Type B pancreatic cell (in vitro differentiated cells): ENCODE results near the gene ZC3H12D. TPM values are rescaled to one million over a fixed set of nuclear protein-coding genes. Genes with fewer than 3 reads are reported as not detected.

ENCODE experiments used
- DNase-seq: peaks from one replicate; pipeline ENCODE4 v3.0.0; 2021; ENCODE audit warnings: mixed read lengths; ENCODE audit not compliant: unreplicated experiment; ENCODE audit errors: extremely low spot score
- H3K27ac Mint-ChIP-seq: 2 replicates; pipeline ENCODE4 v1.8.0; 2021; ENCODE audit warnings: mild to moderate bottlenecking, mixed read lengths
- H3K27me3 Mint-ChIP-seq: 2 replicates; pipeline ENCODE4 v1.8.0; 2021; ENCODE audit warnings: mixed read lengths
- H3K36me3 Mint-ChIP-seq: 2 replicates; pipeline ENCODE4 v1.8.0; 2021; ENCODE audit warnings: mixed read lengths
- H3K4me1 Mint-ChIP-seq: one replicate; pipeline ENCODE4 v1.8.0; 2021; ENCODE audit warnings: mixed read lengths; ENCODE audit not compliant: unreplicated experiment
- H3K4me3 Mint-ChIP-seq: 2 replicates; pipeline ENCODE4 v1.8.0; 2021; ENCODE audit warnings: mild to moderate bottlenecking, mixed read lengths
- H3K9me3 Mint-ChIP-seq: 2 replicates; pipeline ENCODE4 v1.8.0; 2021; ENCODE audit warnings: mixed read lengths
- long read RNA-seq: library from polyadenylated mRNA; unstranded; transcript quantifications from one replicate; pipeline ENCODE4 v2.0.0, GENCODE V29; 2020
- total RNA-seq: library from RNA; stranded (reverse); gene quantifications from 2 replicates; pipeline ENCODE4 v1.2.1, GENCODE V29; 2021; ENCODE audit warnings: low replicate concordance
- TF ChIP-seq, protein P1 (sequence below): fragments of 200-600 bp; sonication (generic); conservative IDR thresholded peaks from 2 replicates; pipeline ENCODE4 v1.5.0; 2021; ENCODE audit warnings: antibody characterized with exemption, mild to moderate bottlenecking

The ZC3H12D gene
- total RNA-seq, result 0.58 and 0.98 TPM in 2 replicates
- long read RNA-seq, result 0 reads

DNA sequence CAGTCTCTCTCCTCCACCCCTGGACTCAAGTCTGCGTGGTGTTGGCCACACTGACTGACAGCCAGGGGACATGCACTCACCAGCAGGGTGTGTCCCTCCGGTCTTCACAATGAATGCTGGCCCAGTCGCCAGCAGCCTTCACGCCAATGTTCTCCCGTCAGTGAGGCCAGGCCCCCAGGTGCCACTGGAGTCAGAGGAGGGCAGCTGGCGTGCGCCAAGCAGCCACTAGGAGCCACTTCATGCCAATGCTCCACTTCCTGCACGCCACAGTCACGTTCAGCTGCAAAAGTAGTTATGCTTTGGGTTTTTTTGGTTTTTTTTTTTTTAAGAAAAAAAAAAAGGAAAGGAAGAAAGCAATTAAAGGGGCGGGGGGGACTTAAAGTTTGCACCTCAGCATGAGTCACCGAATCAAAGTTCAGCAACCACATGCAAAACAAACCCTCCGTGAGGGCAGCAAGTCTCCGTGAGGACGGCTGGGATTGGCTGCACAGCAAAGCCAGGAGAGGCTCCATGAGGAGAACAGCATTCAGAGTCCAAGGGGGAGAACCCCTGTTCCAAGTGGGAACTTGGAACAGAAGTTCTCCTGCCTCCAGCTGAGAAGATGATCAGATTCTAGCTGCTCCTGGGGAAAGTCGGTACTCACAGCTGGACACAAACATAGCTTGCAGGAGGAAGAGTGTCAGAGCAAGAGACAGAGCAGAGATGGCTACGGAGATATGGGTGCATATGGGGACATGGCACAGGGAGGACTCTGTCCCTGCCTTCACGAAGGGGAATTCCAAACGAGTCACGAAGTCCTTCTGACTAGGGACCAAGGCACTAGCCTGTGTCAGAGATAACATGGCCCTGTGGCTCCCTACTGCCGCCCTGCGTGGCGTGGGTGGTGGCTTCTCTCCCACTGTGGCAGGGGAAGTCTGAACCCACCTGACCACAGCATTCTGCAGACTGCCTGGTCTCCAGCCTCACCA, at the start of gene ZC3H12D:
Gene ZC3H12D (minus strand): TSS at position 282 of the 968 bp plus-strand sequence. CDS start 10,471 bp downstream, outside the sequence.
- H3K36me3 Mint-ChIP-seq, result no peaks in the 10 kb centered on the region
- H3K27ac Mint-ChIP-seq, result peak within 1 kb of the TSS; percentile 79
- no peak within 1 kb of the TSS for H3K4me3 Mint-ChIP-seq
- TF ChIP-seq, protein P1, sequence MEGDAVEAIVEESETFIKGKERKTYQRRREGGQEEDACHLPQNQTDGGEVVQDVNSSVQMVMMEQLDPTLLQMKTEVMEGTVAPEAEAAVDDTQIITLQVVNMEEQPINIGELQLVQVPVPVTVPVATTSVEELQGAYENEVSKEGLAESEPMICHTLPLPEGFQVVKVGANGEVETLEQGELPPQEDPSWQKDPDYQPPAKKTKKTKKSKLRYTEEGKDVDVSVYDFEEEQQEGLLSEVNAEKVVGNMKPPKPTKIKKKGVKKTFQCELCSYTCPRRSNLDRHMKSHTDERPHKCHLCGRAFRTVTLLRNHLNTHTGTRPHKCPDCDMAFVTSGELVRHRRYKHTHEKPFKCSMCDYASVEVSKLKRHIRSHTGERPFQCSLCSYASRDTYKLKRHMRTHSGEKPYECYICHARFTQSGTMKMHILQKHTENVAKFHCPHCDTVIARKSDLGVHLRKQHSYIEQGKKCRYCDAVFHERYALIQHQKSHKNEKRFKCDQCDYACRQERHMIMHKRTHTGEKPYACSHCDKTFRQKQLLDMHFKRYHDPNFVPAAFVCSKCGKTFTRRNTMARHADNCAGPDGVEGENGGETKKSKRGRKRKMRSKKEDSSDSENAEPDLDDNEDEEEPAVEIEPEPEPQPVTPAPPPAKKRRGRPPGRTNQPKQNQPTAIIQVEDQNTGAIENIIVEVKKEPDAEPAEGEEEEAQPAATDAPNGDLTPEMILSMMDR, result no peak
- no peaks in the 10 kb centered on the region for H3K27me3 Mint-ChIP-seq
- DNase-seq, result no peak
- peaks cover 30% of the 10 kb centered on the region for H3K4me1 Mint-ChIP-seq
- no peaks in the 10 kb centered on the region for H3K9me3 Mint-ChIP-seq

DNA sequence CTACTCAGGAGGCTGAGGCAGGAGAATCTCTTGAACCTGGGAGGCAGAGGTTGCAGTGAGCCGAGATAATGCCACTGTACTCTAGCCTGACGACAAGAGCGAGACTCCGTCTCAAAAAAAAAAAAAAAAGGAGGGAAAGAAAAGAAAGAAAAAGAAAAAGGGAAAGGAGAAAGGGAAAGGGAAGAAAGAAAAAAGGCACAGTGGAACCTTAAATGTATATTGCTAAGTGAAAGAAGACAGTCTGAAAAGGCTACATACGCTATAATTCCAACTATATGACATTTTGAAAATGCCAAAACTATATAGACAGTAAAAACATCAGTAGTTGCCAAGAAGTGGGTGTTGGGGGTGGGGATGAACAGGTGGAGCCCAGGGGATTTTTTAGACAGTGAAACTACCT, 44.8 kb upstream of the ZC3H12D start:
- Mint-ChIP-seq H3K36me3 (peaks cover 33% of the 10 kb centered on the region), H3K4me3 (no peak overlapping the region), H3K4me1 (no peaks in the 10 kb centered on the region), H3K9me3 (no peaks in the 10 kb centered on the region), H3K27me3 (no peaks in the 10 kb centered on the region), H3K27ac (no peak overlapping the region)
- DNase-seq, result no peak
- TF ChIP-seq, protein P1, result no peak

DNA sequence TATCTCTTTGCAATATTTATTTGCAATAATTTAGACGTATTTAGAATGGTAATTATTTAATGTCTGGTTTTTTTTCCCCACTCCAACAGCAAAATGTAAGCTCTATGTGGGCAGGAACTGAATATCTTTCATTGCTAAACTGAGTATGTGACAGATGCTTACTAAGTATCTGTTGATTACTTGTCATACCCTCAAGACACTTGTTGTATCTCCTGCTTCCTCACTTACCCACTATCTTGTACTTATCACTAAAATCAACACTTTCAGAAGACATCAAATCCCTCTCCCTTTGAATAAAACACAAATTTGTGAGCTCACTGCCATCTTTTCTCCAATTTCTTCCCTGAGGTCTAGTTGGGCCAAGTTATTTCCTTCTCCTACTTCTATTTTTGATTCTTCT, 30.7 kb upstream of the ZC3H12D start:
- Mint-ChIP-seq H3K9me3 (no peaks in the 10 kb centered on the region), H3K4me1 (peaks cover 4% of the 10 kb centered on the region), H3K36me3 (peaks cover 31% of the 10 kb centered on the region), H3K27ac (no peak overlapping the region), H3K27me3 (no peaks in the 10 kb centered on the region), H3K4me3 (no peak overlapping the region)
- TF ChIP-seq, protein P1, result no peak
- no peak for DNase-seq

DNA sequence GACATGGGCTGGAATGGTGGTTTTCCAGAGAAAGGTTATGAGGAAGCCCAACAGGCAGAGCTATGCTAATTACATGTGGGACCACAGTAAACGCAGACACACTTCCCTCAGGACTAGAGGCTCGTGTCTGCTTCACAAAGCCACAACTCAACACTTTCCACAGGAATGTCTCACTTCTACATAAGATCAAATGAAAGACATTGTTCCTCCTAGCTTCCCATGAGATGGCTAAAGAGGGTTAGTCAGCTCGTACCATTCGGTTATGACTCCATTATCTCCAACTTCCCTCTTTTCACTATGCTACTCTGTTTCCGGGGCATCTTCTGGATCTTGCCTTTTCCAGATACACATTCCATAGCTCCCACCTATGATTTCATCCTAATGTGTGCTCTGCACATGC, 29.1 kb upstream of the ZC3H12D start:
- Mint-ChIP-seq H3K36me3 (peaks cover 34% of the 10 kb centered on the region), H3K27ac (no peak overlapping the region), H3K27me3 (no peaks in the 10 kb centered on the region), H3K4me1 (peaks cover 4% of the 10 kb centered on the region), H3K9me3 (no peaks in the 10 kb centered on the region), H3K4me3 (no peak overlapping the region)
- TF ChIP-seq, protein P1, result no peak
- no peak for DNase-seq

DNA sequence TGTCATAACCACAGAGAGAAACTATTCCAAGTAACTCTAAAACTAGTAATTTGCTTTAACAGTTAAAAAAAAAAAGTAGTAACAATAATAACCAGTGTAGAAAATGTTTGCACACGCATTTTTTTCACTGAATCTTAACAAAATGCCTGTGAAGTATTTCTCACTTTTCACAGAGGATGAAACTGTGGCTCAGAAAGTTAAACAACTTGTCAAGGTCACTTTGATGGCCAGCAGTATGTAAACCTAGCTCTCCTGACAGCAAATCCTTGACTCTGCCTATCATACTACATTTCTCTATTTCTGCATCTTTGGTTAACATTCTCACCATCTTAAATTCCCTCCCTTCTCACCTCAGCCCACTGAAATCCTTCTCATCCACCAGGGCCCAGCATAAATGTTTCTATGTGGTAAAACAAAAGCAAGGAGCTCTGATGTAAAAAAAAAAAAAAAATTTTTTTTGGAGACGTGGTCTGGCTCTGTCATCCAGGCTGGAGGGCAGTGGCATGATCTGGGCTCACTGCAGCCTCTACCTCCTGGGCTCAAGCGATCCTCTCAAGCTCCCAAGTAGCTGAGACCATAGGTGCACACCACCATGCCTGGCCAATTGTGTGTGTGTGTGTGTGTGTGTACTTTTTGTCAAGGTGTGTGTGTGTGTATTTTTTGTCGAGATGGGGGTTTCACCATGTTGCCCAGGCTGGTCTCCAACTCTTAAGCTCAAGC, 26.1 kb upstream of the ZC3H12D start:
- TF ChIP-seq, protein P1, result no peak
- H3K27ac Mint-ChIP-seq, result no peak overlapping the region
- DNase-seq, result no peak
- H3K9me3 Mint-ChIP-seq, result no peaks in the 10 kb centered on the region
- H3K4me3 Mint-ChIP-seq, result no peak overlapping the region
- no peaks in the 10 kb centered on the region for H3K27me3 Mint-ChIP-seq
- no peaks in the 10 kb centered on the region for H3K4me1 Mint-ChIP-seq
- peaks cover 30% of the 10 kb centered on the region for H3K36me3 Mint-ChIP-seq
